Astrocyte (in vitro differentiated cells and primary cell): Measurements from ENCODE around the gene COPS7B. TPM values are rescaled to one million over a fixed set of nuclear protein-coding genes. Genes with fewer than 3 reads are reported as not detected.

Experiments used
- DNase-seq: peaks from one replicate; pipeline ENCODE4 v3.0.0-alpha.2; 2010; ENCODE audit warnings: low read depth
- FAIRE-seq: peaks from 2 replicates; lab custom pipeline; 2011; peaks lifted over from hg19 to GRCh38; lab: Jason Lieb, UNC
- H2AFZ ChIP-seq: 2 replicates; pipeline ENCODE4 v1.6.0; 2012; ENCODE audit warnings: low read depth, low read length, inconsistent platforms
- H3K27ac ChIP-seq: 2 replicates; pipeline ENCODE4 v1.5.1; 2011; ENCODE audit warnings: low read depth, low read length, inconsistent platforms
- H3K27me3 ChIP-seq: 2 replicates; pipeline ENCODE4 v1.6.0; 2011; ENCODE audit warnings: low read length, inconsistent platforms; ENCODE audit not compliant: insufficient read depth
- H3K36me3 ChIP-seq: 2 replicates; pipeline ENCODE4 v1.5.1; 2011; ENCODE audit warnings: low read length, inconsistent platforms; ENCODE audit not compliant: insufficient read depth
- H3K4me1 ChIP-seq: 2 replicates; pipeline ENCODE4 v1.5.1; 2011; ENCODE audit warnings: low read length, inconsistent platforms; ENCODE audit not compliant: insufficient read depth
- H3K4me2 ChIP-seq: 2 replicates; pipeline ENCODE4 v1.6.0; 2012; ENCODE audit warnings: low read length, inconsistent platforms
- H3K4me3 ChIP-seq: 2 replicates; pipeline ENCODE4 v1.5.1; 2011; ENCODE audit warnings: low read depth, mild to moderate bottlenecking, low read length, inconsistent platforms; ENCODE audit not compliant: insufficient read depth
- H3K79me2 ChIP-seq: 2 replicates; pipeline ENCODE4 v1.6.0; 2012; ENCODE audit warnings: mild to moderate bottlenecking, low read length, inconsistent platforms; ENCODE audit not compliant: insufficient read depth
- H3K9ac ChIP-seq: 2 replicates; pipeline ENCODE4 v1.6.0; 2012; ENCODE audit warnings: mild to moderate bottlenecking, low read length, inconsistent platforms
- H3K9me3 ChIP-seq: 2 replicates; pipeline ENCODE4 v1.5.1; 2012; ENCODE audit warnings: low read depth, mild to moderate bottlenecking, low read length, inconsistent platforms; ENCODE audit not compliant: insufficient read depth
- H4K20me1 ChIP-seq: 2 replicates; pipeline ENCODE4 v1.6.0; 2012; ENCODE audit warnings: low read length, inconsistent platforms; ENCODE audit not compliant: insufficient read depth
- H3K27ac Mint-ChIP-seq: one replicate; pipeline ENCODE4 v1.8.0; 2021; ENCODE audit warnings: mild to moderate bottlenecking, mixed read lengths; ENCODE audit not compliant: unreplicated experiment
- H3K27me3 Mint-ChIP-seq: one replicate; pipeline ENCODE4 v1.8.0; 2021; ENCODE audit warnings: low read depth, mixed read lengths; ENCODE audit not compliant: unreplicated experiment
- H3K36me3 Mint-ChIP-seq: one replicate; pipeline ENCODE4 v1.8.0; 2021; ENCODE audit warnings: low read depth, mixed read lengths; ENCODE audit not compliant: unreplicated experiment
- H3K4me1 Mint-ChIP-seq: one replicate; pipeline ENCODE4 v1.8.0; 2021; ENCODE audit warnings: low read depth, mixed read lengths; ENCODE audit not compliant: unreplicated experiment
- H3K4me3 Mint-ChIP-seq: one replicate; pipeline ENCODE4 v1.8.0; 2021; ENCODE audit warnings: mild to moderate bottlenecking, moderate library complexity, mixed read lengths; ENCODE audit not compliant: unreplicated experiment
- H3K9me3 Mint-ChIP-seq: one replicate; pipeline ENCODE4 v1.8.0; 2021; ENCODE audit warnings: mild to moderate bottlenecking, mixed read lengths; ENCODE audit not compliant: unreplicated experiment
- EZH2 ChIP-seq: IDR thresholded peaks from 2 replicates; pipeline ENCODE4 v1.6.1; 2012; ENCODE audit warnings: mild to moderate bottlenecking, low read length, inconsistent platforms; ENCODE audit not compliant: insufficient read depth
- total RNA-seq: library from RNA; stranded (reverse); gene quantifications from 2 replicates; pipeline ENCODE4 v1.2.1, GENCODE V29; 2021
- TF ChIP-seq, protein P1 (sequence below): IDR thresholded peaks from 2 replicates; pipeline ENCODE4 v1.5.1; 2011; ENCODE audit warnings: low read depth, mild to moderate bottlenecking, inconsistent platforms, low read length, moderate library complexity; ENCODE audit not compliant: insufficient read depth

COPS7B gene
- total RNA-seq, 1 donor from 2014 or later, result 45.0 TPM

DNA sequence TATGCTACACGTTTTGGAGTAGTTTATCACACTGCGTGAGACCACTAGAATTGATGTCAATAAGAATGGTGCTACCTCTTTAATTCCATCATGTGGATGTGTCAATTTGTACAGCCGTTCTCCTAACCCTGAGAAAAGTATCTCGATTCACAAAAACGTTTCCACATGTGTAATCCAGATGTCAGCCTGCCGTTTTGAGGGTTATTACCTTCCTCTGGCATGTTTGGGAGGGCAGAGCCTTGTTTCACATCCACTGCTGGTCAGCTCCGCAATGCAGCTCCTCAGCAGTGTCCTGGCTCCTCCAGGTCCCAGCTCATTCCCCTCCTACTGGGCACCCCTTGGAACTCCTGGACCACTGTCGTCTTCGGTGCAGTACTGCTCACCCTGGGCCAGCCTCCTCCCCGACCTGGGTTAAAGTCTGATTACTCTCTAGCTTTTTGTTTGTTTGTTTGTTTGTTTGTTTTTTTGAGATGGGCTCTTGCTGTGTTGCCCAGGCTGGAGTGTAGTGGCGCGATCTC is 34.6 kb downstream of the COPS7B start:
- no peaks in the 10 kb centered on the region for H3K4me1 Mint-ChIP-seq
- H3K27ac ChIP-seq, result no peak overlapping the region
- H3K9ac ChIP-seq, result no peak overlapping the region
- TF ChIP-seq EZH2, result no peak
- TF ChIP-seq, protein P1, sequence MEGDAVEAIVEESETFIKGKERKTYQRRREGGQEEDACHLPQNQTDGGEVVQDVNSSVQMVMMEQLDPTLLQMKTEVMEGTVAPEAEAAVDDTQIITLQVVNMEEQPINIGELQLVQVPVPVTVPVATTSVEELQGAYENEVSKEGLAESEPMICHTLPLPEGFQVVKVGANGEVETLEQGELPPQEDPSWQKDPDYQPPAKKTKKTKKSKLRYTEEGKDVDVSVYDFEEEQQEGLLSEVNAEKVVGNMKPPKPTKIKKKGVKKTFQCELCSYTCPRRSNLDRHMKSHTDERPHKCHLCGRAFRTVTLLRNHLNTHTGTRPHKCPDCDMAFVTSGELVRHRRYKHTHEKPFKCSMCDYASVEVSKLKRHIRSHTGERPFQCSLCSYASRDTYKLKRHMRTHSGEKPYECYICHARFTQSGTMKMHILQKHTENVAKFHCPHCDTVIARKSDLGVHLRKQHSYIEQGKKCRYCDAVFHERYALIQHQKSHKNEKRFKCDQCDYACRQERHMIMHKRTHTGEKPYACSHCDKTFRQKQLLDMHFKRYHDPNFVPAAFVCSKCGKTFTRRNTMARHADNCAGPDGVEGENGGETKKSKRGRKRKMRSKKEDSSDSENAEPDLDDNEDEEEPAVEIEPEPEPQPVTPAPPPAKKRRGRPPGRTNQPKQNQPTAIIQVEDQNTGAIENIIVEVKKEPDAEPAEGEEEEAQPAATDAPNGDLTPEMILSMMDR, result no peak
- no peaks in the 10 kb centered on the region for H3K27me3 ChIP-seq
- H3K9me3 Mint-ChIP-seq, result peaks cover 11% of the 10 kb centered on the region
- H3K27me3 Mint-ChIP-seq, result peaks cover 7% of the 10 kb centered on the region
- no peaks in the 10 kb centered on the region for H4K20me1 ChIP-seq
- H3K27ac Mint-ChIP-seq, result no peak overlapping the region
- H3K4me3 ChIP-seq, result no peak overlapping the region
- DNase-seq (no peak), FAIRE-seq (no peak)
- no peak overlapping the region for H2AFZ ChIP-seq
- H3K4me3 Mint-ChIP-seq, result no peak overlapping the region
- H3K36me3 ChIP-seq, result no peaks in the 10 kb centered on the region
- no peaks in the 10 kb centered on the region for H3K4me1 ChIP-seq
- peaks cover 5% of the 10 kb centered on the region for H3K9me3 ChIP-seq
- H3K79me2 ChIP-seq, result no peaks in the 10 kb centered on the region
- H3K36me3 Mint-ChIP-seq, result no peaks in the 10 kb centered on the region
- H3K4me2 ChIP-seq, result no peak overlapping the region

DNA sequence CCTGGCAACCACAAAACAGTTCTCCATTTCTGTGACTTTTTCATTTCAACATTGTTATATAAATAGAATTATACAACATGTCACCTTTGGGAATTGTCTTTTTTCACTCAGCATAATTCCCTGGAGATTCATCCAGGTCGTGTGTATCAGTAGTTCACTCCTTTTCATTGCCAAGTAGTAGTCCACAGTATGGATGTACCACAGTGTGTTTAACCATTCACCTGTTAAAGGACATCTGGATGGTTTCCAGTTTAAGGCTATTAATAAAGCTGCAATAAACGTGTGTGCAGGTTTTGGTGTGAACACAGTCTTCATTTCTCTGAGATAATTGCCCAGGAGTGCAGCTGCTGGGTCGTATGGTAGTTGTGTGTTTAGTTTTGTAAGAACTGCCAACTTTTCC is 35.7 kb downstream of the COPS7B start:
- no peak for DNase-seq
- no peaks in the 10 kb centered on the region for H3K4me1 Mint-ChIP-seq
- no peak overlapping the region for H3K27ac Mint-ChIP-seq
- no peaks in the 10 kb centered on the region for H3K27me3 ChIP-seq
- H3K4me1 ChIP-seq, result no peaks in the 10 kb centered on the region
- H3K9me3 Mint-ChIP-seq, result peaks cover 6% of the 10 kb centered on the region
- no peak overlapping the region for H3K9ac ChIP-seq
- no peaks in the 10 kb centered on the region for H3K79me2 ChIP-seq
- FAIRE-seq, result no peak
- H3K27ac ChIP-seq, result no peak overlapping the region
- TF ChIP-seq, protein P1, result no peak
- TF ChIP-seq EZH2, result no peak
- no peaks in the 10 kb centered on the region for H3K36me3 ChIP-seq
- no peaks in the 10 kb centered on the region for H3K36me3 Mint-ChIP-seq
- no peak overlapping the region for H3K4me3 Mint-ChIP-seq
- no peak overlapping the region for H3K4me3 ChIP-seq
- H3K4me2 ChIP-seq, result no peak overlapping the region
- H2AFZ ChIP-seq, result no peak overlapping the region
- peaks cover 5% of the 10 kb centered on the region for H3K9me3 ChIP-seq
- peaks cover 7% of the 10 kb centered on the region for H3K27me3 Mint-ChIP-seq
- no peaks in the 10 kb centered on the region for H4K20me1 ChIP-seq

DNA sequence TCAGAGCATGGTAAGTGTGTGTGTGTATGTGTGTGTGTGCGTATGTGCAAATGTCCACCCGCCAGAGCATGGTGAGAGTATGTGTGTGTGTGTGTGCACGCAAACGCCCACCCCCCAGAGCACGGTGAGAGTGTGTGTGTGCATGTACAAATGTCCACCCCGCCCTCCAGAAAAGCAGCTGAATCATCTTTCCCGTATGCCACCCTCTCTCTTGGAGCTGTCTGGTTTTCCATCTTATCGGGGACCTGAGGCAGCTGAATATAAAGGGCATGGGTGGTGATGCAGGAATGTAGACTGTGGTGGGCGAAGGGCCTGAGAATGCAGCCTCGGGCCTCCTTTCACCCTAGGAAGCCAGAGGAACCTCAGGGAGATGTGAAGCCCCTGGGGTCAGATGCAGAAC is 66.9 kb downstream of the COPS7B start:
- FAIRE-seq, result no peak
- peaks cover 4% of the 10 kb centered on the region for H3K27me3 ChIP-seq
- TF ChIP-seq, protein P1, result no peak
- no peak for TF ChIP-seq EZH2

More for the DNA sequence above, 66.9 kb downstream of the COPS7B start:
- no peaks in the 10 kb centered on the region for H4K20me1 ChIP-seq
- H3K36me3 ChIP-seq, result no peaks in the 10 kb centered on the region
- Mint-ChIP-seq H3K36me3 (no peaks in the 10 kb centered on the region), H3K27me3 (peaks cover 35% of the 10 kb centered on the region), H3K4me3 (no peak overlapping the region), H3K27ac (no peak overlapping the region), H3K9me3 (peaks cover 9% of the 10 kb centered on the region), H3K4me1 (no peaks in the 10 kb centered on the region)
- no peak overlapping the region for H3K27ac ChIP-seq
- DNase-seq, result no peak
- H3K4me2 ChIP-seq, result no peak overlapping the region
- H2AFZ ChIP-seq, result no peak overlapping the region
- H3K4me3 ChIP-seq, result no peak overlapping the region
- H3K4me1 ChIP-seq, result no peaks in the 10 kb centered on the region
- H3K79me2 ChIP-seq, result no peaks in the 10 kb centered on the region
- H3K9ac ChIP-seq, result no peak overlapping the region
- H3K9me3 ChIP-seq, result no peaks in the 10 kb centered on the region
